Measurements from ENCODE around the gene LRRC42. TPM values are rescaled to one million over a fixed set of nuclear protein-coding genes. Genes with fewer than 3 reads are reported as not detected.

LRRC42 gene
- total RNA-seq, 1 donor from 2014 or later, result 69.1 TPM

DNA sequence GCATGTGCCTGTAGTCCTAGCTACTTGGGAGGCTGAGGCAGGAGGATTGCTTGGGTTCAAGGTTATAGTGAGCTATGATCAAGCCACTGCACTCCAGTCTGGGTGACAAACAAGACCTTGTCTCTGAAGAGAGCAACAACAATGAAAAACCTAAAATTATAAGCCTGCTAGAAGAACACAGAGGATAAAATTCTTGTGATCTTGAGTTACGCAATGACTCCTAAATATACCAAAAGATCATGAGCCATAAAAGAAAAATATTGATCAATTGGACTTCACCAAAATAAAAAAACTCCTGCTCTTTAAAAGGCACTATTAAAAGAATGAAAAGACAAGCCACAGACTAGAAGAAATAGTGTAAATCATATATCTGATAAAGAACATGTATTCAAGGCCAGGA lies 49.5 kb downstream of the LRRC42 start:
- Histone ChIP-seq H2AFZ (replicated peaks) (no peak overlapping the region), H3K4me2 (no peak overlapping the region), H3K27me3 (no peaks in the 10 kb centered on the region), H4K20me1 (ENCODE audit: low read depth) (no peaks in the 10 kb centered on the region), H3K4me3 (no peak overlapping the region), H3K36me3 (no peaks in the 10 kb centered on the region), H3K79me2 (ENCODE audit: low read depth) (no peaks in the 10 kb centered on the region), H3K27ac (no peak overlapping the region), H3F3A (ENCODE audit: low read depth) (no peaks in the 10 kb centered on the region), H3K9ac (no peak overlapping the region), H3K4me1 (no peaks in the 10 kb centered on the region), H3K9me3 (ENCODE audit: low read depth) (no peaks in the 10 kb centered on the region)
- DNase-seq (ENCODE audit: low spot score), result no peak
- H3K9me3 Mint-ChIP-seq, result no peaks in the 10 kb centered on the region
- H3K27me3 Mint-ChIP-seq (ENCODE audit: insufficient read depth, low read depth), result peaks cover 2% of the 10 kb centered on the region
- TF ChIP-seq, protein P1, sequence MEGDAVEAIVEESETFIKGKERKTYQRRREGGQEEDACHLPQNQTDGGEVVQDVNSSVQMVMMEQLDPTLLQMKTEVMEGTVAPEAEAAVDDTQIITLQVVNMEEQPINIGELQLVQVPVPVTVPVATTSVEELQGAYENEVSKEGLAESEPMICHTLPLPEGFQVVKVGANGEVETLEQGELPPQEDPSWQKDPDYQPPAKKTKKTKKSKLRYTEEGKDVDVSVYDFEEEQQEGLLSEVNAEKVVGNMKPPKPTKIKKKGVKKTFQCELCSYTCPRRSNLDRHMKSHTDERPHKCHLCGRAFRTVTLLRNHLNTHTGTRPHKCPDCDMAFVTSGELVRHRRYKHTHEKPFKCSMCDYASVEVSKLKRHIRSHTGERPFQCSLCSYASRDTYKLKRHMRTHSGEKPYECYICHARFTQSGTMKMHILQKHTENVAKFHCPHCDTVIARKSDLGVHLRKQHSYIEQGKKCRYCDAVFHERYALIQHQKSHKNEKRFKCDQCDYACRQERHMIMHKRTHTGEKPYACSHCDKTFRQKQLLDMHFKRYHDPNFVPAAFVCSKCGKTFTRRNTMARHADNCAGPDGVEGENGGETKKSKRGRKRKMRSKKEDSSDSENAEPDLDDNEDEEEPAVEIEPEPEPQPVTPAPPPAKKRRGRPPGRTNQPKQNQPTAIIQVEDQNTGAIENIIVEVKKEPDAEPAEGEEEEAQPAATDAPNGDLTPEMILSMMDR (IDR thresholded peaks at IDR 0.05), result no peak
- TF ChIP-seq EZH2phosphoT487 (IDR thresholded peaks at IDR 0.05) (no peak), EZH2 (IDR thresholded peaks at IDR 0.05) (no peak)
- no peaks in the 10 kb centered on the region for H3K36me3 Mint-ChIP-seq
- H3K27ac Mint-ChIP-seq, result no peak overlapping the region
- no peak overlapping the region for H3K4me3 Mint-ChIP-seq
- no peaks in the 10 kb centered on the region for H3K4me1 Mint-ChIP-seq

DNA sequence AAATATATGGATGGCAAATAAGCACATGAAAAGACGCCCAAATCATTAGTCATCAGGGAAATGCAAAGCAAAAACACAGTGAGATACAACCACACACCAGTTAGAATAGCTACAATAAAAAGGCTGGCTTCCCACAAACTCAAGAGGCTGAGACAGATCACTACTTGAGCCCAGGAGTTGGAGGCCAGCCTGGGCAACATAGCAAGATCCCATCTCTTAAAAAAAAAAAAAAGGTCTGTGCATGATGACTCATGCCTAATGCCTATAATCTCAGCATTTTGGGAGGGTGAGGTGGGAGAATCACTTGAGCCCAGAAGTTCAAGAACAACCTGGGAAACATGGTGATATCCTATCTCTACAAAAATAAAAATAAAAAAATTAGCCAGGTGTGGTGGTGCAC lies 52.1 kb downstream of the LRRC42 start:
- H3K4me2 ChIP-seq, result no peak overlapping the region
- no peaks in the 10 kb centered on the region for H4K20me1 ChIP-seq (ENCODE audit: low read depth)
- H3K27ac ChIP-seq, result no peak overlapping the region
- H3K9ac ChIP-seq, result no peak overlapping the region
- H3F3A ChIP-seq (ENCODE audit: low read depth), result no peaks in the 10 kb centered on the region
- peaks cover 11% of the 10 kb centered on the region for H3K27me3 Mint-ChIP-seq (ENCODE audit: insufficient read depth, low read depth)
- no peaks in the 10 kb centered on the region for H3K4me1 Mint-ChIP-seq
- no peaks in the 10 kb centered on the region for H3K9me3 Mint-ChIP-seq
- no peak for TF ChIP-seq EZH2 (IDR thresholded peaks at IDR 0.05)
- TF ChIP-seq, protein P1 (IDR thresholded peaks at IDR 0.05), result no peak
- no peak for TF ChIP-seq EZH2phosphoT487 (IDR thresholded peaks at IDR 0.05)
- H3K4me3 Mint-ChIP-seq, result no peak overlapping the region
- H3K27ac Mint-ChIP-seq, result no peak overlapping the region
- H3K79me2 ChIP-seq (ENCODE audit: low read depth), result no peaks in the 10 kb centered on the region
- no peaks in the 10 kb centered on the region for H3K9me3 ChIP-seq (ENCODE audit: low read depth)
- H3K4me3 ChIP-seq, result no peak overlapping the region
- no peaks in the 10 kb centered on the region for H3K36me3 Mint-ChIP-seq
- H3K36me3 ChIP-seq, result no peaks in the 10 kb centered on the region
- H2AFZ ChIP-seq (replicated peaks), result no peak overlapping the region
- H3K4me1 ChIP-seq, result no peaks in the 10 kb centered on the region
- DNase-seq (ENCODE audit: low spot score), result no peak
- H3K27me3 ChIP-seq, result no peaks in the 10 kb centered on the region

- H3K9me3 Mint-ChIP-seq, result no peaks in the 10 kb centered on the region
- H3K27ac ChIP-seq, result no peak overlapping the region
- no peak overlapping the region for H3K9ac ChIP-seq
- no peaks in the 10 kb centered on the region for H3K4me1 ChIP-seq
- no peak overlapping the region for H3K27ac Mint-ChIP-seq
- H3K4me3 ChIP-seq, result no peak overlapping the region
- H2AFZ ChIP-seq (replicated peaks), result no peak overlapping the region
- no peak overlapping the region for H3K4me2 ChIP-seq
- no peaks in the 10 kb centered on the region for H3F3A ChIP-seq (ENCODE audit: low read depth)
- no peaks in the 10 kb centered on the region for H3K27me3 ChIP-seq
- no peaks in the 10 kb centered on the region for H3K36me3 Mint-ChIP-seq
- H3K9me3 ChIP-seq (ENCODE audit: low read depth), result no peaks in the 10 kb centered on the region
- no peak overlapping the region for H3K4me3 Mint-ChIP-seq
- no peaks in the 10 kb centered on the region for H3K4me1 Mint-ChIP-seq
- no peak for TF ChIP-seq EZH2phosphoT487 (IDR thresholded peaks at IDR 0.05)
- TF ChIP-seq EZH2 (IDR thresholded peaks at IDR 0.05), result no peak
- TF ChIP-seq, protein P1 (IDR thresholded peaks at IDR 0.05), result no peak
- no peaks in the 10 kb centered on the region for H4K20me1 ChIP-seq (ENCODE audit: low read depth)
- no peak for DNase-seq (ENCODE audit: low spot score)
- H3K27me3 Mint-ChIP-seq (ENCODE audit: insufficient read depth, low read depth), result peaks cover 13% of the 10 kb centered on the region
- no peaks in the 10 kb centered on the region for H3K79me2 ChIP-seq (ENCODE audit: low read depth)
- H3K36me3 ChIP-seq, result no peaks in the 10 kb centered on the region
These were observed 53.8 kb downstream of the LRRC42 start for GRCh38 chr1:53999920-54000319.
